GM12801 (cell line): ENCODE results near the gene POLR3K.

Experiments
- CTCF ChIP-seq: IDR thresholded peaks from one replicate; pipeline ENCODE4 v1.5.1; 2011; ENCODE audit warnings: control low read depth; ENCODE audit not compliant: insufficient read length; ENCODE audit errors: extremely low read depth

The POLR3K gene

GRCh38 chr16:35011-35677 is 18.3 kb downstream of the POLR3K start:
- no peak for TF ChIP-seq CTCF

GRCh38 chr16:34648-34987 is 18.8 kb downstream of the POLR3K start:
- TF ChIP-seq CTCF, result no peak

- no peak for TF ChIP-seq CTCF
Observed at GRCh38 chr16:33877-34647, 19.3 kb downstream of the POLR3K start.

GRCh38 chr16:9903-10665 is 43.3 kb downstream of the POLR3K start:
- no peak for TF ChIP-seq CTCF
